ENCODE results near the gene KLHL24. TPM values are rescaled to one million over a fixed set of nuclear protein-coding genes. Genes with fewer than 3 reads are reported as not detected.
"Not testable (repeated sequence)": the region's sequence is repeated elsewhere in the genome, so short reads cannot be mapped to it uniquely, and the experiment has no call there.

KLHL24 gene
- total and polyA plus RNA-seq, 2 donors (not counting 1 experiment from before 2014, with no cell fraction given), result 20.4 to 70.7 TPM

DNA sequence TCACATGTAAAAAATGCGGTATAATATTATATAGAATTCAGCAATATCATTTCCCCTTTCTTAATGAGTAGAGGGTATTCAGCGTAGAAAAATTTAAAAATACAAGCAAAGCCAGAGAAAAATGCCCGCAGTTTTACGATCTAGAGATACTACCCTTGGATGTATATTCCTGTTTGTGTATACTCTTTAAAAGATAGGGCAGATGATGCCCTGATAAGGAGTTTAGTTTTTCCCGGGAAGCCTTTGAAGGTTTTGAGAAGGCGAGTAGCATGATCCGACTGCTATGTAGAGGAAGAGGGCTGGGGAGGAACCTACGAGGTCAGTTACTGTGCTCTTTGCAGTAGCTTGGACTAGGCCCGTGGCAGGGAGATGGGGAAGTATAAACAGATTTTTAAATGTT lies 63.3 kb downstream of the KLHL24 start:
- H3K4me1 ChIP-seq (ENCODE audit: control insufficient read depth, extremely low read depth, insufficient read depth, low read length), result no peaks in the 10 kb centered on the region
- peak; percentile 43 to 52 for DNase-seq (ENCODE audit: low read depth in 2 of 2)
- H2AFZ ChIP-seq (ENCODE audit: low read length), result no peak overlapping the region

DNA sequence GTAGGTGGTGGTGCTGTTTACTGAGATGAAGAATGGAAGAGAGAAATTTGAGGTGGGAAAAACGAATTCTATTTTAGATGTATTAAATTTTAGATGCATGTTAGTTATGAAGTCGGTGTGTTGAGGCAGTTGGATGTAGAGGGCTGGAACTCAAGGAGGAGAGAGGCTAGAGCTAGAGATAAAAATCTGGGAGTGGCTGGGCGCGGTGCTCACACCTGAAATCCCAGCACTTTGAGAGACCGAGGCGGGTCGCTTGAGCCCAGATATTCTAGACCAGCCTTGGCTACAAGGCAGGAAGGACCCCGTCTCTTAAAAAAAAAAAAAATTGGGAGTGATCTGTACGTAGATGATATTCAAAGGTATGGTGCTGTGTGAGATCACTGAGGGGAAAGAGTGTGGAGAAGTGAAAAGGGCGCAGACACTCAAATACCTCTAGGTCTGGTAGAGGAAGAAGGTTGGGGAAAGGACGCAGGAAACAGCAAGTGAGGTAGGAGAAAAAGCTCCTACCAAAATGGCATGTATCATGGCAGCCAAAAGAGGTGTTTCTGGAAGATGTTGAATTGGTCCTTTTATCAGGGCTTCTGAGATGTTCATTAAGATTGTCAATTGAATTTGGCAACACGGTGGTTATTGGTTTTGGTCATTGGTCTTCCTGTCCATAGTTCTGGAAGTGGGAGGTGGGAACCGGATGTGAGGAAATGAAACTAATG lies 64.0 kb downstream of the KLHL24 start:
- peak overlapping the region; percentile 86 to 98 (median 92) for H3K4me3 ChIP-seq (replicated peaks in 1 of 4; ENCODE audit: control extremely low read depth in 1 of 4, insufficient read depth in 1 of 4, low read depth in 3 of 4, low read length in 4 of 4)
- H3K36me3 ChIP-seq (ENCODE audit: control insufficient read depth, insufficient read depth, low read length), result no peaks in the 10 kb centered on the region
- H3K79me2 ChIP-seq (ENCODE audit: control insufficient read depth, insufficient read depth, low read length), result peaks cover 67% of the 10 kb centered on the region
- H3K4me2 ChIP-seq (ENCODE audit: extremely low read depth, insufficient read depth, low read length), result peak overlapping the region; percentile 79
- H3K9me3 ChIP-seq (ENCODE audit: control insufficient read depth, insufficient read depth, low read depth, low read length), result no peaks in the 10 kb centered on the region
- peak overlapping the region; percentile 75 for H3K27ac ChIP-seq (ENCODE audit: insufficient read depth, low read length)
- no peaks in the 10 kb centered on the region for H4K20me1 ChIP-seq (ENCODE audit: control insufficient read depth, extremely low read depth, insufficient read depth, low read length)
- no peak for DNase-seq (ENCODE audit: low read depth in 2 of 2)
- H2AFZ ChIP-seq (ENCODE audit: low read length), result no peak overlapping the region
- TF ChIP-seq EZH2 (IDR thresholded peaks at IDR 0.05; ENCODE audit: low read length, missing control alignments), result no peak
- TF ChIP-seq, protein P1, sequence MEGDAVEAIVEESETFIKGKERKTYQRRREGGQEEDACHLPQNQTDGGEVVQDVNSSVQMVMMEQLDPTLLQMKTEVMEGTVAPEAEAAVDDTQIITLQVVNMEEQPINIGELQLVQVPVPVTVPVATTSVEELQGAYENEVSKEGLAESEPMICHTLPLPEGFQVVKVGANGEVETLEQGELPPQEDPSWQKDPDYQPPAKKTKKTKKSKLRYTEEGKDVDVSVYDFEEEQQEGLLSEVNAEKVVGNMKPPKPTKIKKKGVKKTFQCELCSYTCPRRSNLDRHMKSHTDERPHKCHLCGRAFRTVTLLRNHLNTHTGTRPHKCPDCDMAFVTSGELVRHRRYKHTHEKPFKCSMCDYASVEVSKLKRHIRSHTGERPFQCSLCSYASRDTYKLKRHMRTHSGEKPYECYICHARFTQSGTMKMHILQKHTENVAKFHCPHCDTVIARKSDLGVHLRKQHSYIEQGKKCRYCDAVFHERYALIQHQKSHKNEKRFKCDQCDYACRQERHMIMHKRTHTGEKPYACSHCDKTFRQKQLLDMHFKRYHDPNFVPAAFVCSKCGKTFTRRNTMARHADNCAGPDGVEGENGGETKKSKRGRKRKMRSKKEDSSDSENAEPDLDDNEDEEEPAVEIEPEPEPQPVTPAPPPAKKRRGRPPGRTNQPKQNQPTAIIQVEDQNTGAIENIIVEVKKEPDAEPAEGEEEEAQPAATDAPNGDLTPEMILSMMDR (conservative IDR thresholded peaks at IDR 0.05 in 1 of 2, IDR thresholded peaks at IDR 0.05 in 1 of 2; ENCODE audit: low read depth in 1 of 2, low read length in 2 of 2), result no peak
- H3K4me1 ChIP-seq (ENCODE audit: control insufficient read depth, extremely low read depth, insufficient read depth, low read length), result no peaks in the 10 kb centered on the region
- H3K9ac ChIP-seq (ENCODE audit: insufficient read depth, low read length), result no peak overlapping the region
- no peaks in the 10 kb centered on the region for H3K27me3 ChIP-seq (ENCODE audit: control insufficient read depth, insufficient read depth, low read length)

More for the DNA sequence above, 63.3 kb downstream of the KLHL24 start:
- Histone ChIP-seq H3K36me3 (ENCODE audit: control insufficient read depth, insufficient read depth, low read length) (no peaks in the 10 kb centered on the region), H3K4me3 (replicated peaks in 1 of 4; ENCODE audit: control extremely low read depth in 1 of 4, insufficient read depth in 1 of 4, low read depth in 3 of 4, low read length in 4 of 4) (peak overlapping the region; percentile 86 to 98 (median 92)), H3K79me2 (ENCODE audit: control insufficient read depth, insufficient read depth, low read length) (peaks cover 61% of the 10 kb centered on the region), H3K4me2 (ENCODE audit: extremely low read depth, insufficient read depth, low read length) (peak overlapping the region; percentile 79), H3K27me3 (ENCODE audit: control insufficient read depth, insufficient read depth, low read length) (no peaks in the 10 kb centered on the region), H3K27ac (ENCODE audit: insufficient read depth, low read length) (peak overlapping the region; percentile 75), H4K20me1 (ENCODE audit: control insufficient read depth, extremely low read depth, insufficient read depth, low read length) (no peaks in the 10 kb centered on the region), H3K9me3 (ENCODE audit: control insufficient read depth, insufficient read depth, low read depth, low read length) (no peaks in the 10 kb centered on the region), H3K9ac (ENCODE audit: insufficient read depth, low read length) (peak overlapping the region; percentile 1)
- TF ChIP-seq, protein P1 (conservative IDR thresholded peaks at IDR 0.05 in 1 of 2, IDR thresholded peaks at IDR 0.05 in 1 of 2; ENCODE audit: low read depth in 1 of 2, low read length in 2 of 2), result no peak
- TF ChIP-seq EZH2 (IDR thresholded peaks at IDR 0.05; ENCODE audit: low read length, missing control alignments), result no peak

GRCh38 chr3:183701744-183702143 lies 66.3 kb downstream of the KLHL24 start:
- Histone ChIP-seq H3K9me3 (ENCODE audit: control insufficient read depth, insufficient read depth, low read depth, low read length) (no peaks in the 10 kb centered on the region), H3K36me3 (ENCODE audit: control insufficient read depth, insufficient read depth, low read length) (no peaks in the 10 kb centered on the region), H3K79me2 (ENCODE audit: control insufficient read depth, insufficient read depth, low read length) (peaks cover 91% of the 10 kb centered on the region), H3K27ac (ENCODE audit: insufficient read depth, low read length) (no peak overlapping the region), H2AFZ (ENCODE audit: low read length) (no peak overlapping the region), H3K27me3 (ENCODE audit: control insufficient read depth, insufficient read depth, low read length) (no peaks in the 10 kb centered on the region), H3K9ac (ENCODE audit: insufficient read depth, low read length) (no peak overlapping the region), H3K4me3 (replicated peaks in 1 of 4; ENCODE audit: control extremely low read depth in 1 of 4, insufficient read depth in 1 of 4, low read depth in 3 of 4, low read length in 4 of 4) (no peak overlapping the region), H3K4me2 (ENCODE audit: extremely low read depth, insufficient read depth, low read length) (no peak overlapping the region), H3K4me1 (ENCODE audit: control insufficient read depth, extremely low read depth, insufficient read depth, low read length) (no peaks in the 10 kb centered on the region), H4K20me1 (ENCODE audit: control insufficient read depth, extremely low read depth, insufficient read depth, low read length) (no peaks in the 10 kb centered on the region)
- no peak for DNase-seq (ENCODE audit: low read depth in 2 of 2)
- TF ChIP-seq EZH2 (IDR thresholded peaks at IDR 0.05; ENCODE audit: low read length, missing control alignments), result no peak
- TF ChIP-seq, protein P1 (conservative IDR thresholded peaks at IDR 0.05 in 1 of 2, IDR thresholded peaks at IDR 0.05 in 1 of 2; ENCODE audit: low read depth in 1 of 2, low read length in 2 of 2), result no peak

DNA sequence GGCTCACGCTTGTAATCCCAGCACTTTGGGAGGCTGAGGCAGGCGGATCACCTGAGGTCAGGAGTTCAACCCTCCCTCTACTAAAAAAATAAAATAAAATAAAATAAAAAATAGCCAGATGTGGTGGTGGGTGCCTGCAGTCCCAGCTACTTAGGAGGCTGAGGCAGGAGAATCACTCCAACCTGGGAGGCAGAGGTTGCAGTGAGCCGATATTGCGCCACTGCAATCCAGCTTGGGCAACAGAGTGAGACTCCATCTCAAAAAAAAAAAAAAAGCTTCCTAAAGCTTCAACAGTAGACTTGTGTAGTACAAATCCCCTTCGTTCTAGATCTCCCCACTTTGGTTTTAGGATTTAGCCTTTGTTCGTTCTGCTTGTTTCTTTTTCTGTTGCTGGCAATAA lies 68.5 kb downstream of the KLHL24 start:
- H4K20me1 ChIP-seq (ENCODE audit: control insufficient read depth, extremely low read depth, insufficient read depth, low read length); DNase-seq (ENCODE audit: low read depth in 2 of 2); H3K9ac ChIP-seq (ENCODE audit: insufficient read depth, low read length); H3K36me3 ChIP-seq (ENCODE audit: control insufficient read depth, insufficient read depth, low read length); H2AFZ ChIP-seq (ENCODE audit: low read length); H3K27me3 ChIP-seq (ENCODE audit: control insufficient read depth, insufficient read depth, low read length); H3K4me1 ChIP-seq (ENCODE audit: control insufficient read depth, extremely low read depth, insufficient read depth, low read length); H3K4me3 ChIP-seq (replicated peaks in 1 of 4; ENCODE audit: control extremely low read depth in 1 of 4, insufficient read depth in 1 of 4, low read depth in 3 of 4, low read length in 4 of 4); H3K9me3 ChIP-seq (ENCODE audit: control insufficient read depth, insufficient read depth, low read depth, low read length); H3K4me2 ChIP-seq (ENCODE audit: extremely low read depth, insufficient read depth, low read length); H3K27ac ChIP-seq (ENCODE audit: insufficient read depth, low read length): not testable (repeated sequence)
- H3K79me2 ChIP-seq (ENCODE audit: control insufficient read depth, insufficient read depth, low read length), result peaks cover 95% of the 10 kb centered on the region

All from fibroblast of lung (primary cell).